ENCODE data around the gene BSN.
A peak's percentile ranks its signal among the peaks of the same experiment; 100 is the strongest.
"Not testable (repeated sequence)": the region's sequence is repeated elsewhere in the genome, so short reads cannot be mapped to it uniquely, and the experiment has no call there.

BSN gene

DNA sequence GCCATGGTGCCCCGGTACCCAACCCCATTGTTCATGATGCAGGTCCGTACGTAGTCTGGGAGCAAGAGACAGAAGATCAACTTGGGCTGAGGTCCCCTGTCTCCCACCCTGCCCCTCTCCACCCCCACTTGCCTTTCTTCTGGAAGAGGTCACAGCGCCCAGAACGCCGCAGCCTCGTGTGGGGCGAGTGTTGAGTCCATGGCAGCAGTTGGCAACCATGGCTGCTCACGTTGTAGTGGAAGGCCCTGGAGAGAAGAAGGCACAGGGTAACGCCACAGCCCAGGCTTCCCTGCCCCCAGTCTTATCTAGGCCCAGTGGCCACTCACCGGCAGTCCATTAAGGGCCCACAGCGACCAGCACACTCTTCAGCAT, 133.1 kb downstream of the BSN start:
- H2AFZ ChIP-seq (ENCODE audit: low read length); H3K4me1 ChIP-seq (ENCODE audit: control insufficient read depth in 2 of 2, insufficient read depth in 1 of 2, low read depth in 1 of 2, low read length in 2 of 2); H4K91ac ChIP-seq (ENCODE audit: low read depth, low read length, poor library complexity); H3K14ac ChIP-seq (ENCODE audit: low read length); H3K9me3 ChIP-seq (replicated peaks in 1 of 2; ENCODE audit: control insufficient read depth in 2 of 2, insufficient read depth in 1 of 2, low read depth in 1 of 2, low read length in 2 of 2); H3K27me3 ChIP-seq (ENCODE audit: control insufficient read depth in 3 of 3, insufficient read depth in 3 of 3, low read depth in 1 of 3, low read length in 3 of 3); H2BK12ac ChIP-seq (ENCODE audit: low read length); DNase-seq (ENCODE audit: low spot score); H3K79me1 ChIP-seq (ENCODE audit: low read depth, low read length); H3K27ac ChIP-seq (replicated peaks; ENCODE audit: low read length); H4K8ac ChIP-seq (ENCODE audit: low read depth, low read length); H2BK5ac ChIP-seq (ENCODE audit: low read length); H3K4me3 ChIP-seq (ENCODE audit: low read length in 2 of 2); H3K9ac ChIP-seq (ENCODE audit: low read depth, low read length, poor library complexity); H3K4ac ChIP-seq (ENCODE audit: low read length); H2BK120ac ChIP-seq (ENCODE audit: low read depth, low read length): not testable (repeated sequence)
- Histone ChIP-seq H2AK5ac (ENCODE audit: low read depth, low read length) (peak overlapping the region; percentile 74), H3K4me2 (ENCODE audit: insufficient read depth, low read length, poor library complexity, severe bottlenecking) (peak overlapping the region; percentile 89), H2BK15ac (ENCODE audit: low read length) (peak overlapping the region; percentile 58), H3K23ac (ENCODE audit: low read depth, low read length, poor library complexity) (peak overlapping the region; percentile 65), H3K18ac (ENCODE audit: low read length) (peak overlapping the region; percentile 27), H3K36me3 (replicated peaks in 1 of 2; ENCODE audit: control insufficient read depth in 2 of 2, insufficient read depth in 2 of 2, low read length in 2 of 2) (peaks cover 16 to 23% of the 10 kb centered on the region in 2 donors)
- no CpG with 5 or more reads among the region's 12 CpGs for WGBS, 2 donors (ENCODE audit: extremely low coverage in 2 of 2, insufficient read length in 2 of 2, insufficient replicate concordance in 1 of 2)

DNA sequence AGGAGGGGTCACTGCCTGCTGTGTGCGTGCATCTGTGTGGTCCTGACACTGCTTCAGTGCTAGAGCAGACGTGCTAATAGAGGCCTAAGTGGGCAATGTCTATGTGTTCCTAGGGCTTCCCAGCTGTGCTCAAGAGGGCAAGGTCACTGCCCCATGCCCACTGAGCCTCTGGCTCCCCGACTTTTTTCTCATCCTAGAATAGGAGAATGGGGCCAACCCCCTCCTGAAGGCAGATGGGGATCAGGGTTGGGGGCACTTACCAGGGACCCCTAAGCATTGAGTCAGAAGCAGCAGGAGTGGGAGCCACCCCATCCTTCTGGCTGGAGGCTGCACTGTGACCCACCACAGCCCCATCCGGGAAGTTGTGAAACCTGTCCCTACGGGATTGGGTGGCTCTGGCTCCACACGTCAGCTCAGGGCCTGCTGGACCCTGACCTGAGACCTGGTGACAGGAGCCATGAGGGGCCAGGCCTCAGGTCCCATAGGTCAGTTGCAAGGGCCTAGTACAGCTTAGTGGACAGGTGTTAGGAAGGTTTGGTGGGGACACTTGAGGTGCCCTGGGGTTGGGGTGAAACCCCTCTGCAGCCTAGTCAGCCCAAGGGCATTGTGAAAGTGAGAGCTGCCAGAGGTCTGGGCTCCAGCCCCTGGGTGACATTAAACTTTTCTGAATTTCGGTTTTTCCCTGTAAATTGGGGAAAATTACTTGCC, 134.2 kb downstream of the BSN start:
- H3K23ac ChIP-seq (ENCODE audit: low read depth, low read length, poor library complexity); H3K27ac ChIP-seq (replicated peaks; ENCODE audit: low read length); H3K4ac ChIP-seq (ENCODE audit: low read length); H3K4me2 ChIP-seq (ENCODE audit: insufficient read depth, low read length, poor library complexity, severe bottlenecking); H3K9ac ChIP-seq (ENCODE audit: low read depth, low read length, poor library complexity); H3K79me1 ChIP-seq (ENCODE audit: low read depth, low read length); H2BK12ac ChIP-seq (ENCODE audit: low read length); H3K18ac ChIP-seq (ENCODE audit: low read length); H3K27me3 ChIP-seq (ENCODE audit: control insufficient read depth in 3 of 3, insufficient read depth in 3 of 3, low read depth in 1 of 3, low read length in 3 of 3); H4K8ac ChIP-seq (ENCODE audit: low read depth, low read length); H3K9me3 ChIP-seq (replicated peaks in 1 of 2; ENCODE audit: control insufficient read depth in 2 of 2, insufficient read depth in 1 of 2, low read depth in 1 of 2, low read length in 2 of 2); DNase-seq (ENCODE audit: low spot score); H4K91ac ChIP-seq (ENCODE audit: low read depth, low read length, poor library complexity); H3K4me1 ChIP-seq (ENCODE audit: control insufficient read depth in 2 of 2, insufficient read depth in 1 of 2, low read depth in 1 of 2, low read length in 2 of 2); H3K14ac ChIP-seq (ENCODE audit: low read length): not testable (repeated sequence)
- peaks cover 6 to 12% of the 10 kb centered on the region in 2 donors for H3K36me3 ChIP-seq (replicated peaks in 1 of 2; ENCODE audit: control insufficient read depth in 2 of 2, insufficient read depth in 2 of 2, low read length in 2 of 2)
- peak overlapping the region; percentile 76 for H2BK120ac ChIP-seq (ENCODE audit: low read depth, low read length)
- peak overlapping the region; percentile 93 for H2AFZ ChIP-seq (ENCODE audit: low read length)
- H2BK15ac ChIP-seq (ENCODE audit: low read length): peak overlapping the region; percentile 54
- H2BK5ac ChIP-seq (ENCODE audit: low read length): peak overlapping the region; percentile 48
- H2AK5ac ChIP-seq (ENCODE audit: low read depth, low read length): peak overlapping the region; percentile 94
- WGBS, 2 donors (ENCODE audit: extremely low coverage in 2 of 2, insufficient read length in 2 of 2, insufficient replicate concordance in 1 of 2): no CpG with 5 or more reads among the region's 7 CpGs
- H3K4me3 ChIP-seq (ENCODE audit: low read length in 2 of 2): peak overlapping the region in 1 of 2 donors; percentile 96

DNA sequence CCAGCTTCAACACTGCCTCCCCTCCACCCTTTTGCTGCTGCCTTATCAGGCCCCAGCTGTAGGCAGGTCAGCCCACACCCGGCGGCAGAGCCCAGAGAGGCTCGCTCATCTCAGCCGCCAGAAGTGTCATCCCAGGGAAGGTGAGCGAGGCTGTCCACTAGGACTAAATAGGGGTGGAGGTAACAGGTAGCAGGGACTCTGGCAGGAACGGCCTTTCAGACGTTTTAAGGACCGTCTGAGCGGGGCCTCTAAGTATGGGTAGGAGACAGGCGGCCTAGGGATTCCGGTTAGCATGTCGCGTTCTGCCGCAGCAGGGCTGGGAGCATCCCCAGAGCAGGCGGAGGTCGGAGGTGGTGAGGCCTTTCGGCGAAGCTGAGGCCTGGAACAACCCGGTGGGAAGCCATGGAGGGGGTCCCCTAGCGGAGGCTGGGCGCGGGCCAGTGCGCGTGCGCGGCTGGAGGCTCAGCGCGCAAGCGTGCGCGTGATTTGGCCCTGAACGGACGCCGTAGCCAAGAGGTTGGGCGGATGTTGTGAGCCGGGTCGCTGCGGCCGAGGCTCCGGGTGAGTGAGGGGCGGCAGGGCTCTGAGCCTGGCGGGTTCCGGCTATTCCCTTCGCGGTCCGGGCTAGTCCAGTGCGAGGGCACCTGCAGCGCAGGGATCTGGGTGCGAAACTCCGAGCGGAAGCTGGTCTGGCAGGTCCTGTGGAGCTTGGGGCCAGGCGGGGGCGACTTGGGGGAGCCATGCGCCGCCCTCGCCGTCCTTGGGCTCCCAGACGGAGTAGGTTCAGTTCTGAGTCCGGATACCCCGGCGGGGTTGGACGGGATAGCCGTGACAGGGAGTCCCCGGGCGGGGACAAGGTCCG, 135.0 kb downstream of the BSN start, which contains the start of the genes MST1 and RNF123:
Gene MST1, minus strand, starts transcription at position 429 of the 862 bp plus-strand sequence. CDS start 783 bp downstream, outside the sequence.
Gene RNF123, plus strand, starts transcription at position 512 of the 862 bp plus-strand sequence. CDS start 1,609 bp downstream, outside the sequence.
- Histone ChIP-seq H2BK12ac (ENCODE audit: low read length) (peak within 1 kb of the TSS; percentile 87), H2BK5ac (ENCODE audit: low read length) (peak within 1 kb of the TSS; percentile 82), H3K79me1 (ENCODE audit: low read depth, low read length) (peaks cover 6% of the 10 kb centered on the region), H3K9ac (ENCODE audit: low read depth, low read length, poor library complexity) (peak within 1 kb of the TSS; percentile 99), H3K27me3 (ENCODE audit: control insufficient read depth in 3 of 3, insufficient read depth in 3 of 3, low read depth in 1 of 3, low read length in 3 of 3) (peaks cover 0 to 3% (median 0%) of the 10 kb centered on the region in 3 experiments), H4K91ac (ENCODE audit: low read depth, low read length, poor library complexity) (no peak within 1 kb of the TSS), H3K36me3 (replicated peaks in 1 of 2; ENCODE audit: control insufficient read depth in 2 of 2, insufficient read depth in 2 of 2, low read length in 2 of 2) (peaks cover 2 to 6% of the 10 kb centered on the region in 2 donors), H3K9me3 (replicated peaks in 1 of 2; ENCODE audit: control insufficient read depth in 2 of 2, insufficient read depth in 1 of 2, low read depth in 1 of 2, low read length in 2 of 2) (no peaks in the 10 kb centered on the region), H3K27ac (replicated peaks; ENCODE audit: low read length) (peak within 1 kb of the TSS; percentile 24), H3K18ac (ENCODE audit: low read length) (peak within 1 kb of the TSS; percentile 98), H2AFZ (ENCODE audit: low read length) (peak within 1 kb of the TSS; percentile 94), H2AK5ac (ENCODE audit: low read depth, low read length) (peak within 1 kb of the TSS; percentile 94), H3K23ac (ENCODE audit: low read depth, low read length, poor library complexity) (peak within 1 kb of the TSS; percentile 85), H3K14ac (ENCODE audit: low read length) (peak within 1 kb of the TSS; percentile 92), H3K4me3 (ENCODE audit: low read length in 2 of 2) (peak within 1 kb of the TSS; percentile 86 to 96), H3K4ac (ENCODE audit: low read length) (peak within 1 kb of the TSS; percentile 58), H2BK120ac (ENCODE audit: low read depth, low read length) (peak within 1 kb of the TSS; percentile 76), H3K4me2 (ENCODE audit: insufficient read depth, low read length, poor library complexity, severe bottlenecking) (peak within 1 kb of the TSS; percentile 97), H4K8ac (ENCODE audit: low read depth, low read length) (no peak within 1 kb of the TSS), H3K4me1 (ENCODE audit: control insufficient read depth in 2 of 2, insufficient read depth in 1 of 2, low read depth in 1 of 2, low read length in 2 of 2) (peaks cover 4 to 6% of the 10 kb centered on the region in 2 donors), H2BK15ac (ENCODE audit: low read length) (peak within 1 kb of the TSS; percentile 54)
- DNase-seq (ENCODE audit: low spot score): peak; percentile 93
- no CpG with 5 or more reads among the region's 66 CpGs for WGBS, 2 donors (ENCODE audit: extremely low coverage in 2 of 2, insufficient read length in 2 of 2, insufficient replicate concordance in 1 of 2)

All from neuronal stem cell (in vitro differentiated cells).